Kasumi-1 (cell line): ENCODE data around the gene COX8A.
"Not testable (repeated sequence)": the region's sequence is repeated elsewhere in the genome, so short reads cannot be mapped to it uniquely, and the experiment has no call there.

Source experiments
- DNase-seq, 2 experiments: peaks; one replicate each; lab custom pipeline; 2025; lab: John Stamatoyannopoulos, UW

COX8A gene, protein sequence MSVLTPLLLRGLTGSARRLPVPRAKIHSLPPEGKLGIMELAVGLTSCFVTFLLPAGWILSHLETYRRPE

DNA sequence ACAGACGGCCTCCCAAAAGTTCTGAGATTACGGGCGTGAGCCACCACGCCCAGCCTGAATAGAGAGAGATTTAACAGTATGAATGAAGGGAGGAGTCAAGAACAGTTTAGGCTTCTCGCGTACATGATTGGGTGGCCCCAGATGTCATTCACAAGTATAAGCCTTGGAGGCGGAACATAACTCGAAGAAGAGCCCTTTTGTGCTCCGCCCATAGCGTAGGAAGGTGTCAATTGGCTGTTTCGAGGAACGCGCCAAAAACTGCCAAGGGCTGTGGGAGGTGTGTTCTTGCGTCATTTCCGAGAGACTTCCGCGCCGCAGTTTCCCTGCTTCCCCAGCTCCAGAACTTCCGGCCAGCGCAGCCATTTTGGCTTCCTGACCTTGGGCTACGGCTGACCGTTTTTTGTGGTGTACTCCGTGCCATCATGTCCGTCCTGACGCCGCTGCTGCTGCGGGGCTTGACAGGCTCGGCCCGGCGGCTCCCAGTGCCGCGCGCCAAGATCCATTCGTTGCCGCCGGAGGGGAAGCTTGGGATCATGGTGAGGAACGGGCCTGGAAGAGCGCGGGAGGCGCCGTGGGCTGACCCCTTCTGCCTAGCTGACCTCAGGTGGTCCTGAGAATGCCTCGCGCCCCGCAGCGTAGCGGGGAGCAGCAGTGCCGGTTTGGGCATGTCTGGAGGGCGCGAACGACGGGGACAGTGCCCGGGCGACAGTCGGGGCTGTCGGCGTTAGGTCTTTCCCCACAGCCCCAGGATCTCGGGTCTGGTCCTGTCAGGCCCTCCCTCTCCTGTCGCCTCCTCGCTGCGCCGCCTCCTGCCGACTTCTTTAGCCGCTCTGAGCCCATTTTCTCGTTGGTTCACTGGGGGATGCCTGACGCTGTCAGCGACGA lies at the start of gene COX8A:
COX8A (plus strand) TSS at position 362 of the 885 bp plus-strand sequence; CDS start at position 423, 61 bp downstream.
- DNase-seq: peak; percentile 99 to 100

DNA sequence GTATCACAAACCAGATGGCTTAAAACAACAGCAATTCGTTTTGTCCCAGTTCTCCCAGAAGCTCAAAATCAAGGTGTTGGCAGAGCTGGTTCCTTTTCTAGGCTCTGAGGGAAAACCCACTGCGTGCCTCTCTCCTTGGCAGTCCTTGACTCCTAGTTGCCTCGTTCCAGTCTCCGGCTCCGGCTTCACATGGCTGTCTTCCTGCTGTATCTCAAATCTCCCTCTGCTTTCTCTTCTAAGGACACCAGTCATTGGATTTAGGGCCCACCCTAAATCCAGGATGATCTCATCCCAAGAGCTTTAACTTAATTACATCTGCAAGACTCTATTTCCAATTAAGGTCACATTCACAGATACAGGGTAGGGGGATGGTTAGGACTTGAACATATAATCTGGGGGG lies 44.8 kb upstream of the COX8A start:
- DNase-seq: no peak

DNA sequence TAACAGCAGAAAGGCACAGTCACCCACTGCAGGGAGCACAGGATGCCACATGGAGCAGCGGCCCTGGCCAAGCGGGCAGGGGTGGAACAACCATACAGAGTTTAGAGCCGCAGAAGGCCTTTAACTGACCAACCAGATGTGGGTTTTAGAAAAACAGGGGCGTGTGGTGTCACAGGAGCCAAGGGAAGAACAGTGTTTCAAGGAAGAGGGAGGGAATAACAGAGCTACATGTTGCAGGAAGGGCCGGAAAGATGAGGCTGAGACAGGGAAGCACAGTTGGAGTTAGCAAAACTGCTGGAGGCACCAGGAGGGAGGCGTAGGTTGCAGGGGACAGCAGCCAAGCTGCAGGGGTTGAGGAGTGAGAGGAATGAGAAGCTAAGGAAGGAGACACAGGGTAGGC lies 43.4 kb upstream of the COX8A start:
- DNase-seq: no peak

DNA sequence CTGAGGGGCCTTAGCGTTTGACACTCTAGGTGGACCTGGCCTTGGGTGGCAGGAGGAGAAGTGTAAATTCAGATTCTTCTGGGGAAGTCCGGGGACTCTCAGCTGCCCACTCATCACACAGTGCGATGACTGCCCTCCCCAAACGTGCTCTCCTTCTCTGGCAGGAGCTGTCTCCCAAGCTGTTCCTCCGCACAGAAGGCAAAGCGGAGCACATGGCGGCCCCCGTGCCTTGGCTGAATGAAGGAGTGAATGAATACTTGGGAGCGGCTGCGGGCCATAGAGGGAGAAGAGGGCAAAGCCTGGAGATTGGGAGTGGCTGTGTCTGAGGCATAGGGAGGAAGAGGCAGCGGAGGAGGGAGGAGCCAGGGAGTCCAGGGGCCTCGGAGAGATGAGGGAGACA lies 42.5 kb upstream of the COX8A start:
- no peak for DNase-seq

DNA sequence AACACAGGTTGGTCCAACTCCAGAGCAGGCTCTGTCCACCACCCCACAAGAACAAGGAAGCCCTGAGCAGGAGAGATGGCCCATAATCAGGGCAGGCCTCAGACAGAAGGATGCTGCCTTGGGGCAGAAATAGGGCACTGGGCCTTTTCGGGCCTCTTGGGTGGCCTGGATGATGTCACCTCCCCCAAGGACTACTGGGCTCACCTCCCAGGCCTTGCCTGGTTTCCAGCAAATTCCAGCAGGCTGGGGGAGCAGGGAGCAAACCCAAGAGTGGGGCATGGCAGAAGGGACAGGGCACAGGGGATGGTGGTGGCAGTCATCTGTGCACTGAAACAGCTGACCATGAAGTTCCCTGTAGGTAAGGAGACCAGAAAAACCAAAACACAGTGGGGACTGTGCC lies 41.0 kb upstream of the COX8A start:
- DNase-seq: no peak

DNA sequence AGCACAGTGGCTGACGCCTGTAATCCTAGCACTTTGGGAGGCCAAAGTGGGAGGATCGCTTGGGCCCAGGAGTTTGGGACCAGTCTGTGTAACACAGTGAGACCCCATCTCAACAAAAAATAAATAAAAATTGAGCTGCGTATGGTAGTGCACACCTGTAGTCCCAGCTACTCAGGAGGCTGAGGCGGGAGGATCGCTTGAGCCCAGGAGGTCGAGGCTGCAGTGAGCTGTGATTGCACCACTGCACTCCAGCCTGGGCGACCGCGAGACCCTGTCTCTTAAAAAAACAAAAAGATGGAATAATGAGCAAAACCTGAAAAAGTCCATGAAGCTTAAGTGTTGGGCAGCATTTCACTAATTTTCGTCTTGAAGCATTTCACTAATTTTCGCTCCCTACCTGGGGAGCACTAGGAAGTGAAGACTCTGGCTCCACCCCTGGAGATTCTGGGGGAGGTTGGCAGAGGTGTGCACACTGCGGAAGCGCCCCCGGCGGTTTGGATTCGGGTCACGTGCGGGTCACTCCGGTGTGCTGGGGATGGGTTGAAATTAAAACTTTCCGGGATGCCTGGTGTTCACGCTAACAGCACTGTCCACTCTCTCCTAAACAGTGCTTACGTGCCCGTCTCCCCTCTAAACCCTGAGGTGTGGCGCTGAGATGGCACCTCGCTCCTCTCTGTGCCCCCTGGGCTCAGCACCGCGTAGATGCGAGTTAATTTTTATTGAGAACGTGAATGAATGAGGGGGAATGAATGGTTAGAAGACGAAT lies 36.5 kb upstream of the COX8A start:
- DNase-seq: no peak

DNA sequence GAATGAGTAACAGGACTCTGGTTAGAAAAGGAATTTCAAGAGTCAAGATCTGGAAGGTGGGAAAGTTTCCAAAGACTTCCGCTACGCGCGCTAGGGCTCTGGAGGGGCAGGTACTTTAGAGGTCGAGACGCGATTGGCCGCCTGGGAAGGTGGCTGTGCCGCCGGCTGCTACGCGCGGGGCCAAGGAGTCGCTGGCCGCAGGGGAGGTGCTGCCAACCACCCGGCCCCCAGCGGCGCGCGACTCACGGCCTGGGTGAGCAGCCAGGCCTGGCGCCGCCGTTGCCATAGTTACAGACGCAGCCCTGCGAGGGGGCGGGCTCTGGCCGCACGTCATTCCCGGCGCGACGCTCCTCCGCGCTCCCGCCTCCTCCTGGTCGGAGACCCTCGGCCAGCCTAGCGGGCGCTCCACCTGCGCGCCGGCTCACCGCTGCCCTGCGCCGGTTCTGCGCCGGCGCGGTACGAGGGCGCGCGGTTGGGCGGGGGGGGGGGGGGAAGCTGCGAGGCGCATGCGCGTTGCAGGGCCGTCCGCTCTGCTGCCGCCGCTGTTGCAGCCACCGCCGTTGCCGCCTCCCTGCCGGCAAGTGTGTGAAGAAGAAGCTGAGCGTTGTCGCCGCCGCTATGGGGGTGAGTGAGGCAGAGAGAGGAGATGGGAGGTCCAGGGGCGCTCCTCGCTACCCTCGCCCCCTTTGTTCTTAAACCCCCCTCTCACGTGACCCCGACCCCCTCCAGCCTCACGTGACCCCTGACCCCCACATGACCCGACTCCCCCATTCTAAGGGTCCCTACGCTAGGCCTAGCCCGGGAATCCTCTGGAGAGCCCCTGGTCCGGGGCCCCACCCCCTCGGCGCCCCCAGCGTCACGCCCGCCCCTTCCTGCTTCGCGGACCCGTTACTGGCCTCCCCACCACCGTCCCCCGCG lies 35.7 kb upstream of the COX8A start, which contains the start of gene NAA40:
NAA40 (plus strand) TSS at position 524 of the 918 bp plus-strand sequence; CDS start at position 619, 95 bp downstream.
- peak; percentile 96 for DNase-seq

DNA sequence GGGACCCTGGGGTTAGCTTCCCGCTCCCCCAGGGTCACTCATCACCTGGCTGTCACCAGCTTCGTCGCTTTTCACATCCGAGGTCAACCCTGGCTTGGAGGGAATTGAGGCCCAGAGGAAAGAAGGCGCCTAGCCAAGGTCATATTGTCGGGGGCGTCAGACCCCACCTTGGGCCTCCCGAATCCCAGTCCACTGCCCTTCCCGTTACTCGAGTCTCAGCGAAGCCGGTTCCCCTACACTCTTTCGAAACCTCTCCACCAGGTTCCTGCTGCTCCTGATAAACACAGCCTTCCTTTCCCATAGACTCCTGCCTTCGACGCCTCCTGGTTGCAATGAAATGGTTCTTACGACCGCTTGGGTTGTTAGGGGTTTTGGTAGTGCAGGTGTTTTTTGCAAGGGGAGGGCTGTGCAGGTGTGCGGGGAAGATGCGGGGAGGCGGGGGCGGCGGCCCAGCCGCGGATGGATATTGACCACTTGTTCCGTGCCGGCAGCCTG lies 35.0 kb upstream of the COX8A start:
- DNase-seq: peak; percentile 7 to 8

DNA sequence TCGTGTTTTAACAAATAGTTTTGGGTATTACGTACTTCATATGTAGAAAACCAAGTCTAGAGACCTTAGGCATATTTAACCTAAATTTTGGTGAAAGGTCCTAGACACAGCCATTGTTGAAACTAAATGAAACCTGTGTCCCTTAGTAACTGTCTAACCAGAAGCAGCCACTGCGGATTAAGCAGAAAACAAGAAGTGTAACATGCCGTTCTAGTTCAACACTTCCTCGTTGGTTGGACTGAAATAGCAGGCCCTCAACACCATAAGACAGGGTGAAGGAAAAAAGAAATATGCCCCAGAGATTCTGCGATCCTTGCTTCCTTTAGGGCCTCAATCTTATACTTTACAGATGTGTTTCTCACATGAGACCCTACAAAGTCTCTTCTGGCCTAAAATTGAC lies 33.6 kb upstream of the COX8A start:
- peak; percentile 71 to 73 for DNase-seq

DNA sequence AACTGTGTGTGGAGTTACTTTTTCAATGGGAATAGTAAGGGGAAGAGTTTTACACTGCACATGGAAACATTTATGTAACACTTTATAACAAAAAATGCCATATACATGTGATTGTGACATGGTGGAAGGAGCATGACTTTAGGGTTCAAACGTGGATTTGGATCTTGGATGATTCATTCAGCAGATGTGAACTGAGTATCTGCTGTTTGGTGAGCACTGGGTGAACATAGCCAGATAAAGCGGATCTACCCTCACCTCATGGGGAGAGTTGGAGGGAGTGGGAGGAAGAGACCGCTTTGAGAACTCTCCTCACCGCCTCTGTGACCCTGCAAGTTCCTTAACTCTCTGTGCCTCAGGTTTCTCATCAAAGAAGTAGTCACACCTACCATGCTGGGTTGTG lies 32.5 kb upstream of the COX8A start:
- DNase-seq: no peak

DNA sequence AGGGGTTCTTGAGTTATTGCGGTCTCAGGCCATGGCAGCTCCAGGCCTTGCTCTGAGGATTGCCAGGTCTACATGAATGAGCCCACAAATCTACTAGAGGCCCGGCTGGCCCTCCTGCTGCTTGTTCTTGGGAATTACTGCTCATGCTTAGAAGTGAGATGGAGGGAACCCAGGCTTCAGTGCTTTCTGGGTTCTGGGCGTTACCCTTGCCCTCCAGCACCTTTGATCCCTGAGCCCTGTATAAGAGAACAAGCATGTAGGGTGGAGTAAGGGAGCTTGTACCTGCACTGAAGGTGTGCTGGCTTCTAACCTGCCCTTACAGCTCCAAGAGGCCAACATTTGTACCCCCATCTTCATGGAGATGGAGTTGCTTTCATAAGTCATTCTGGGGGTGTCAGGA lies 31.6 kb upstream of the COX8A start:
- no peak for DNase-seq

DNA sequence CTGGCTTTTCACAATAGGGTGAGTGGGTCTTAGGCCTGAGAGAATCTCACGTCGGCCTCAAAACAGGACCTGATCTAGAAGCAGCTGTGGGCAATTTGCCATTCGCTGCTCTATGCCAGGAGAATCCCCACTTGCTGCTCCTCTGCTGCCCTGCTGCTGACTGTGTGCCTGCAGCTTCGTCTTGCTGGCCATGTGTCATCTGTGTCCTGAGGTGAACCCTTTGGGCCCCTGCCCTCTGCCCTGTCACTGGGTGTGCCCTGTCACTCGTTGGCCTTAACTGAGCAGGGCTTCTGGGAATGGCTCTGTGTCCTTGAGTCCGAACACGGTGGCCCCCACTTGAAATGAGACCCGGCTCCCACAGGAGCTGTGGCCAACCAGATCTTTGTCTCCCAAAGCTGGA lies 29.4 kb upstream of the COX8A start:
- no peak for DNase-seq

DNA sequence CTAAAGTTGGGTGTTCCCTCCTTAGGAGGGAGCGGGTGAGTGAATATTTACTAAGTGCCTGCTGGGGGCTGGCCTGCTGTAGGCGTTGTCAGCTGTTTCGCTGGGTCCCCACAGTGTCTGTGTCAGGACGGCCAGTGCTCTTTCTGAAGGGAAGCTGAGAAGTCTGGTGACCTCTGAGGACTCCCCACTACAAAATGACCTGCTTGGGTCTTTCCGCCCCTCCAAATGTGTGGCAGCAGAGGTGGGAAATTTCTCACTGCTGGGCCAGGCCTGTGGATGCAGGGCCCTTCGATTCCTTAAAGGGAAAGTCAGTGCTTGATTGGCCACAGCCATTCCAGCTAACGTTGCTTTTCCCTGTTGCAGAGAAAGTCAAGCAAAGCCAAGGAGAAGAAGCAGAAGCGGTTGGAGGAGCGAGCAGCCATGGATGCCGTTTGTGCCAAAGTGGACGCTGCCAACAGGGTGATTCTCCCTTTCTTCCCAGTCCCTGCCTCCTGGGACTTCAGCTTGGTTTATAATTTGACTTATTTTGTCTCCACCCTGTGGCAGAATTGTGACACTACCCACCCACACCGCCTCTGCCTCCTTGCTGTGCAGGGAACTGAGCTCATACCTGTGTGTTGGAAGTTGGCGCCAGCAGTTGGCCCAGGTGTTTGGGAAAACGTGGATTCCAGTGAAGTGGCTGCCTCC lies 28.8 kb upstream of the COX8A start:
- peak; percentile 52 to 73 for DNase-seq

DNA sequence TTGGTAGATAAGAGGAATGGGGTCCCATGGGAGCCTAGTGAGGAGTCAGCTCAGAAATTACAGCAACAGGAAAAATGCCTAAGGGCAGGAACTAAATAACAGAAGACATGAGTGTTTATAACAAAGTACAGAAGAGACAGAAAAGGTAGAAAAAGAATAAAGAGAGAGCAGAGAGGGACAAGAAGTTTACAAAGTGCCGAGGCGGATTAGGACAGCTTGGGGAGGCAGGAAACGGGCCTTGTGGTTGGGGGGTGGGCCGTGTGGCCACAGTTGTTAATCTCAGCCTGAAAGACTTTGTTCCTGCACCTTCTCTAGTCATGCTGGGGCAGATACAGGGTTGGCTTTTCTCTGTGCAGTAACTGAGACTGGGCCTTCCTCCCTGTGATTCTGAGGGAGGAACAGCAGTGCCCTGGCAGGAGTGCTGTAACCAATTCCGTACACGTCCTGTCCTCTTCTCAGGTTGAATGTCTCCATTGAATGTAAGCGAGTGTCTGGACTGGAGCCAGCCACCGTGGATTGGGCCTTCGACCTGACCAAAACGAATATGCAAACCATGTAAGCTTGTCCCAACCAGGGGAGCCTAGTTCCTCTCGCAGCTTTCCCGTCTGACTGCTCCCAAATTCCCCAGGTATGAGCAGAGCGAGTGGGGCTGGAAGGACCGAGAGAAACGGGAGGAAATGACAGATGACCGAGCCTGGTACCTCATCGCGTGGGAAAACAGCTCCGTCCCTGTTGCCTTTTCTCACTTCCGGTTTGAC lies 22.5 kb upstream of the COX8A start:
- peak; percentile 47 to 52 for DNase-seq

DNA sequence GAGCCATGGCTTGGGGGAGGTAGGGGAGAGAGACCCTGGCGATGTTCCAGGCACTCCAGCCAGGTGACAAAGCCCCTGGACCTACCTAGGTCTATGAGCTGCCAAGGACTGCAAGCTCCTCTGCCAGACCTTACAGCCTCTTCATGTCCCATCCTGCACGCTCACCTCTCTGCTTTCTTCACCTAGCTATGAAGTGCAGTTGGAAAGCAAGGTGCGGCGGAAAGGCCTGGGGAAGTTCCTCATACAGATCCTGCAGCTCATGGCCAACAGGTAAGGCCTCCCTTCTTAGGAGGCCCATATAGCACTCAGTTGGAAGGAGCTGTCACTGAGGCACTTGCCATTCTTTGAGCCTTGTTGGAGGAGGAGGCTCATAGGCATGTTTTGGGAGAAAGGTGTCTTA lies 21.9 kb upstream of the COX8A start:
- no peak for DNase-seq

DNA sequence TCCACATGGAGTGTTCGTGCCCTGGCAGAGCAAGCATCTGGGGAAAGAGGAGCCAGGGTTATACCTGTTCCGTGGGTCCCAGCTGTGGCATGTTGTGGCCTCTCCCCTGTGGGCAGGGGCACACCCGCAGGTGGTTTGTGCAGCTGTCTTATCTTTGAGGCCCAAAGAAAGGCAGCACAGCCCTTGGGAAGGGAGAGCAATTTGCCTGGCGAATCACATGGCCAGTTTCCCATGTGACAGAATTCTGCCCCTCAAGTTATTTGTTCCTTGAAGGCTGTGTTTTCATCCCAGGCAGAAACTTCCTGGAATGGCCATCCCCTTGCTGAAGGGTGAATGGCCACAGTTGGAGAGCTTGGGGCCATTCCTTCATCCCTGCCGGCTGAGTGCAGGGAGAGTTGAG lies 16.4 kb upstream of the COX8A start:
- DNase-seq: no peak

DNA sequence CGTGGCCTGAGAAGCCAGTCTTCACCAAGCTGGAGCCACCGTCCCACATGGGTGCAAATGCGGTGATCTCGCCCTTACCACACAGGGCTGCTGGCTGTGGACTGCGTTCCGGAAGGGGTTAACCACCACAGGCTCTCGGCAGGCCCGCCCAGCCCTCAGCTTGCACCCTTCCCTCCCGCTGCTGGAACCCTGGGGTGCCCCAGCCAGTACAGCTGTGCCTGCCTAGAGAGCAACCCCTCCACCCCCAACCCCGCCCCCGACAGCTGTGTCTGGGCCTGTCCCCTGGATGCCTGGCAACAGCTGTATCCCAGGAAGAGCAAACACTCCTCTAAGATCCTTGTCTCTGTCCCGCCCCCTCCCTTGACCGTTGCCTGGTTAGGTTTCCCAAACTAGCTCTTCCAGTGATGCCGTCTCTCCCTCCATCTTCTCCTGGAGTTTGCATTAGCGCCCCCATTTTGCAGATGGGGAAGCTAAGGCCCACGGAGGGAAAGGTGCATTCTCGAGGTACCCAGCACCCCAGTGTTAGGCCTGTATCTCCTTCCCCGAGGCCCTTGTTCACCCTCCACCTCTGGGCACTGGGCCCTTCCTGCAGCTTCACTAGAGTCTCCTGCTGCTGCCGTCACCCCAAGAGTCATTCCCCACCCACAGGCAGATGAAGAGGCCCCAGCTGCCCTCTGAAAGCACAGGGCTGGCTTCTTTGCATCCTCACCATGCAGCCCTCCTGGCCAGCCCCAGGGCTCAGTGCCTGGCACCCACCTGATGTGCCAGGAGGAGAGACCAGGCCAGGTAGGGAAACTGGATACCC lies 12.6 kb upstream of the COX8A start:
- no peak for DNase-seq

DNA sequence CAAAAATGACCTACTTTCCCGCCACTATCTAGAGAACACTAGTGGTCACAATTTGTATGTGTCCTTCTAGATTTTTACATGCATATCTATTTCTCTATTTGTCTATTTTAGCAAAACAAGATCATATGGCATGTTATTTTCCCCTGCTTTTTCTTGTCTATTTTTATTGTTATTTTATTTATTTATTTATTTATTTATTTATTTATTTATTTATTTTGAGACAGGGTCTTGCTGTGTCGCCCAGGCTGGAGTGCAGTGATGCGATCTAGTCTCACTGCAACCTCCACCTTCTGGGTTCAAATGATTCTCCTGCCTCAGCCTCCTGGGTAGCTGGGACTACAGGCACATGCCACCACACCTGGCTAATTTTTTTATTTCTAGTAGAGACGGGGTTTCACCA lies 10.5 kb upstream of the COX8A start:
- DNase-seq: not testable (repeated sequence)

DNA sequence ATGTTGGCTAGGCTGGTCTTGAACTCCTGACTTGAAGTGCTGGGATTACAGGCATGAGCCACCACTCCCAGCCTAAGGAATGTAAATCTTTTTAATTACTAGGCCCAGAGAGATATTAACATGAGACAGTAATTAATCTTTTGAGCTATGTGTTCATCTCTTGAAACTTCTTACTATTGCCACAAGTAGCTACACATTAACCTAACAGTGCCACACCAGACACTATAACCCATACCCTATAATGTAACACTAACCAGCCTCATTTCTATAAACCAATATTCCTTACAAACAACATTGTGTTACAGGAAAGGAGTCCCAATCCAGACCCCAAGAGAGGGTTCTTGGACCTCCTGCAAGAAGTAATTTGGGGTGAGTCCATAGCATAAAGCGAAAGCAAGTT lies 8.0 kb upstream of the COX8A start:
- DNase-seq: no peak
